ENCODE results near the gene POLN. TPM values are rescaled to one million over a fixed set of nuclear protein-coding genes. Genes with fewer than 3 reads are reported as not detected.
A peak's percentile ranks its signal among the peaks of the same experiment; 100 is the strongest.

Gene POLN
- total RNA-seq, 4 donors from 2014 or later: 0.91 to 8.0 (median 1.2) TPM

DNA sequence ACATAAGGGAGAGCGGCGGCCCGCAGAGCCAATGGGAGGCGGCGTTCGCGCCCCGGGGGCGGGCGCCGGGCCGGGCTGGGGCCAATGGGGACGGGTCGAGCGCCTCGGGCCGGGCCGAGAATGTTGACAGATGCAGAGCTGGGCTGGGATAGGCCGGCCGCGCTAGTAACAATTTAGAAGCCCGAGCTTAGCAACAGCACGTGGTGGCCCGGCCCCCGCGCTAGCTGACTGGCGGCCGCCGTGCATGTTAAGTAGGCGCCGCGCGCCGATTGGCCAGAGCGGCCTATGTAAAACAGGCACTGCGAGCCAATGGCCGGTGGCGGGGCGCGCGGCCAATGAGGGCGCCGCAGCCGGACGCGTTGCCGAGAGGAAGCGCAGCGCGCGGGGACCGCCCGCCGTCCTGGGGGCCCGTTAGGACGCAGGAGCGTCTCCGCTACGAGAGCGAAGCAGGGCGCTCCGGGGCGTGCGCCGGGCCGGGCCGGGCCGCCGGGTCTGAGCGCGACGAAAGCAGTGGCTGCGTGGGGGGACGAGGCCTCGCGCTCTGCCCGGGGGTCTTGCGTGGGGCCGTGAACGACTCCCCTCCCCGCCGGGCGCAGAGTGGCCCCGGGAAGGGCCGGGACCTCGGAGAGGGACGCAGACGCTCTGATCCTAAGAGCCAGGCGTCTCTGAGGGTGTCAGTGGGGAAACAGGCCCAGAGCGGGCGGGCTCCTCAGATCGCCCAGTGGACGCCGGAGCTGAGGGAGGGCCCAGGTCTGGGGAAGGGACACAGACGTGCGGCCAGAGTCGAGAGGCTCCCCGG lies 20.4 kb upstream of the POLN start:
- 2% methylated on average over 45 of the region's 98 CpGs for WGBS
- Histone ChIP-seq H3K4me1 (peaks cover 61% of the 10 kb centered on the region), H3K9me3 (no peaks in the 10 kb centered on the region), H3K27me3 (no peaks in the 10 kb centered on the region), H3K27ac (peak overlapping the region; percentile 89), H3K4me3 (peak overlapping the region; percentile 93), H3K36me3 (peaks cover 4% of the 10 kb centered on the region)
- peak; percentile 99 to 100 for DNase-seq (ENCODE audit: low spot score in 2 of 2)
- peak in 2 of 3 donors; percentile 33 to 76 for TF ChIP-seq POLR2AphosphoS5 (IDR thresholded peaks at IDR 0.05)
- TF ChIP-seq EP300 (IDR thresholded peaks at IDR 0.05): no peak
- peak in 1 of 2 donors; percentile 60 for TF ChIP-seq POLR2A (IDR thresholded peaks at IDR 0.05)
- TF ChIP-seq CTCF (IDR thresholded peaks at IDR 0.05): no peak

DNA sequence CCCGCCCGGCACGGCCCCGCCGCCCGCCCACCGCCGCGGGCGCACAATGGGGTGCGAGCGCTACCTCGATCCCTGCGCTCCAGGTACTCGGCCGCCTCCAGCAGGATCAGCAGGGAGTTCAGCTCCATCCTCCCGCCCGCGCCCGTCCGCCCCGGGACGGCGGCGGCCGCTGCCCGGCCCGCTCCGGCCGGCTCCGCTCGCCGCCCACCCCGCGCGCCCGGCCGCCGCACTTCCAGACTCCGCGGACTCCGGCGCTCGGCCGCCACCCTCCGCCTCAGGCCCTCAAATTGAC lies 19.9 kb upstream of the POLN start, which contains the start of gene MXD4:
Gene MXD4 (minus strand): TSS at position 257 of the 292 bp plus-strand sequence. CDS start 129 bp downstream, at position 128.
- DNase-seq (ENCODE audit: low spot score in 2 of 2): no peak
- Histone ChIP-seq H3K27me3 (no peaks in the 10 kb centered on the region), H3K27ac (peak within 1 kb of the TSS; percentile 91), H3K36me3 (peaks cover 4% of the 10 kb centered on the region), H3K4me1 (peaks cover 67% of the 10 kb centered on the region), H3K4me3 (peak within 1 kb of the TSS; percentile 93), H3K9me3 (no peaks in the 10 kb centered on the region)
- TF ChIP-seq CTCF (IDR thresholded peaks at IDR 0.05) (no peak), POLR2A (IDR thresholded peaks at IDR 0.05) (peak; percentile 36 to 70)
- 0% methylated on average over 8 of the region's 46 CpGs for WGBS

DNA sequence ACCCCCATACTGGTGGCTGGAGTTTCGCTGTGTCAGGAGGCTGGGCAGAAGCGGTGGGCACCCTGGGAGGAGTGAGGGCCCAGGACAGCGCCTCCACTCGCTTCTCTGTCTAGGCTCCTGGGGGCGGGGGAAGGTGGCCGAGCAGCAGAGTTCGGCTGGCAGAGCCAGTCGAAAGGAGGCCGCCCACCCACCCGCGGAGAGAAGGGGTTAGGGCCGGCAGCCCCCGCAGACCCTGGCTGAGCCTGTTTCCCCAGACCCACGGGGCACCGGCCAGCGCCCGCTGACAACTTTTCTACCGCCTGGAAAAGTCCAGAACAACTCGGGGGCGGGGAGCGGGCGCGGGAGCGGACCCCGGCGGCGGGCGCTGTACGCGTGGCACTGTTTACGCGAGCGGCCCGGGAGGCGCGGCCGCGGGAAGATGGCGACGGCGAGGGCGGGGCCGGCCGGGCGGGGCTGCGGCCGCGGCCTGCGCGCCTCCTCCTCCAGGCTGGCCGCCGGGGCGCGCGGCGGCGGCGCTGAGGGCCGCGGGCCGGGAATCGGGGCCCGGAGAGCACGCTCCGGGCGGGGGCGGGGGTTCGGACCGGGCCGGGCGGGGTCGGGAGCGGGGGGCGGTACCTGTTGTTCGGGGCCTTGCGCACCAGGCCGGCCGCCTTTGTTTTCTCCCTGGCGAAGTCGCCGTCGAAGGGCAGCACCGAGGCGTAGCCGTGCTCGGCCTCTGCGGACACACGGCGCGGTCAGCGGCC lies 19.4 kb upstream of the POLN start:
- peak overlapping the region; percentile 93 for H3K4me3 ChIP-seq
- TF ChIP-seq POLR2A (IDR thresholded peaks at IDR 0.05) (no peak), POLR2AphosphoS5 (IDR thresholded peaks at IDR 0.05) (no peak), EP300 (IDR thresholded peaks at IDR 0.05) (no peak), CTCF (IDR thresholded peaks at IDR 0.05) (no peak)
- H3K36me3 ChIP-seq: peaks cover 4% of the 10 kb centered on the region
- peaks cover 69% of the 10 kb centered on the region for H3K4me1 ChIP-seq
- DNase-seq (ENCODE audit: low spot score in 2 of 2): peak; percentile 78 to 79
- no peaks in the 10 kb centered on the region for H3K27me3 ChIP-seq
- peak overlapping the region; percentile 91 for H3K27ac ChIP-seq
- H3K9me3 ChIP-seq: no peaks in the 10 kb centered on the region
- WGBS: 0% methylated on average over 1 of the region's 91 CpGs

DNA sequence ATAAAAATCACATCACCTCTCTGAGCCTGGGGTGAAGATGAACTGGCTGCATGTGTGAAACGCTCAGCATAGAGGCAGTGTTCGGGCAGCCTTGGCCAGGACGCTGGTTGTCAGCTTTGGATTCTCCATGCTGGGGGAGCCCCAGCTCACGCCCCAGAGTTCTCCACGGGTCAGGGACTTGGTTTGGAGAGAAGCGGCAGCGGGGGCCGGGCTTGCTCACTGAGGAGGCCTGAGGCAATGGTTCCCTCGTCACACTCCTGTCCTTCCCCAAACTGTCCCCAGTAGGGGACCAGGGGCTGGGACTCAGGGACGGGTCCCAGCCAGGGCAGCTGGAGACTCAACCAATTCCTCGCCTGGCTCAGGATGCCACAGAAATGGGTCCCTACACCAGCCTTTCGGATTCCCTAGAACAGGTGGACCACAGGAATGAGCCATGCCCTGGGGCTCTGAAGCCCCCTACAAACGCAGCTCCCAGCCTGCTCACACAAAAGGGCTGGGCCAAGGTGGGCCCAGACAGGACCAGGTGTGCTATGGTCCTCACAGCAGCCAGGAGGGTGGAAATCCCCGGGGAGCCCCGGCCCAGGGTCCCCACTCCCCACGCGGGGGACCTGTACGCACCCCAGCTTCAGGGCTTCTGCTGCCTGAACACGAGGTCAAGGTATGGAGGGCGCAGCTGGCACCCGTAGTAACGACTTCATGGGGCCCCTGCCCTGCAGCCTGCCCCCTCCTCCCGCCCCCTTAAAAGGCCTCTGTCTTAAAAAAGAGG lies 18.6 kb upstream of the POLN start:
- peaks cover 69% of the 10 kb centered on the region for H3K4me1 ChIP-seq
- peak; percentile 75 to 82 for DNase-seq (ENCODE audit: low spot score in 2 of 2)

More for the DNA sequence above, 18.6 kb upstream of the POLN start:
- Histone ChIP-seq H3K27ac (peak overlapping the region; percentile 91), H3K36me3 (peaks cover 4% of the 10 kb centered on the region), H3K9me3 (no peaks in the 10 kb centered on the region), H3K27me3 (no peaks in the 10 kb centered on the region), H3K4me3 (peak overlapping the region; percentile 93)
- WGBS: 7% methylated on average over 2 of the region's 23 CpGs
- TF ChIP-seq CTCF (IDR thresholded peaks at IDR 0.05): no peak
- no peak for TF ChIP-seq EP300 (IDR thresholded peaks at IDR 0.05)
- no peak for TF ChIP-seq POLR2A (IDR thresholded peaks at IDR 0.05)
- no peak for TF ChIP-seq POLR2AphosphoS5 (IDR thresholded peaks at IDR 0.05)
